ENCODE data around the gene SMYD3.

GRCh38 chr1:246281195-246281594, 225.9 kb downstream of the SMYD3 start:
- TF ChIP-seq CTCF (IDR thresholded peaks at IDR 0.05; ENCODE audit: insufficient read depth, low read length, poor library complexity, severe bottlenecking), result no peak
- TF ChIP-seq EZH2phosphoT487 (conservative IDR thresholded peaks at IDR 0.05; ENCODE audit: low read length), result no peak
